Measurements from ENCODE around the gene AGTRAP. TPM values are rescaled to one million over a fixed set of nuclear protein-coding genes. Genes with fewer than 3 reads are reported as not detected.

The AGTRAP gene
- total RNA-seq, 3 donors from 2014 or later = 61.9 to 74.7 (median 66.4) TPM

DNA sequence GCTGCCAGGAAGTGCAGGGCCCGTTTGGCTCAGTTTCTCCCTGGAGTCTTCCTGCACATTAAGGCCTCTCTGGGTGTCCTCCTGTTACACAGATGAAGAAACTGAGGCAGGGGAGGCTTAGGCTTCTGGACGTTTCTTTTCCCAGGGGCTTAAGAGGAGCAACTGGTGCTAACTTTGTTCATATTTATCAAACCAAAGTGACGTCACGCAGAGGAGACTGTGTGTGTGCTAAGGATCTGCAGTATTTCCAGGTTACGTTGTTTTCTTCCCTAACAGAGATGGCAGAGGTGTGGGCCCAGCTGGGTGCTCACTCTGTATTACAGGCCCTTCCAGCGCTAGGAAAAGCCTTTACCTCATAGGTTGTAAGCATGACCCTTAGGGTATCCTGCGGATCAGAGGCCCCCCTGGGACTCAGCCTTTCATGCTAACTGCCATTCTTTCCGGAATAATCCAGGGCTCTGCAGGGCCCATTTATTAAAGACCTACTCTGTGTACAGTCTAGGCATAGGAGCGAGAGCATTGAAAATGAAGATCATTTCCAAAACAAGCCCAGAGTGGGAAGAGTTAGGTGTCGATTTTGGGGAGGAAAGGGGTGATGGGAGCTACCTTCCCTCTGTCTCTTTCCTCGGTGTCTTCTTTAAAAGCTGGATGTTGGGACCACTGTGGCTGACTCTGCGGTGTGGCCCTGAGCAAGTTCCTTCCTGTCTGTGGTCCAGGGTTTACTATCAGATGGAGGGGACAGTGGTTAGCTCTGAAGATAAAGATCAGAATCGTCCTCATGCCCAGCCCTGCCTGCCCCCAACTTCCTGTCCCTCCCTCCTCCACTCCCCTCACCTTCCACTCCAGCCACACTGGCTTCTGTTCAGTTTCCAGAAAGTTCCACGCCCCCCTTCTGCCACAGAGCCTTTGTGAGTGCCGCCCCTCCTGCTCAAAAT, 4.6 kb downstream of the AGTRAP start:
- no peak for DNase-seq (ENCODE audit: low spot score in 2 of 2)
- no peak for TF ChIP-seq POLR2AphosphoS5 (IDR thresholded peaks at IDR 0.05)
- TF ChIP-seq, protein P1, sequence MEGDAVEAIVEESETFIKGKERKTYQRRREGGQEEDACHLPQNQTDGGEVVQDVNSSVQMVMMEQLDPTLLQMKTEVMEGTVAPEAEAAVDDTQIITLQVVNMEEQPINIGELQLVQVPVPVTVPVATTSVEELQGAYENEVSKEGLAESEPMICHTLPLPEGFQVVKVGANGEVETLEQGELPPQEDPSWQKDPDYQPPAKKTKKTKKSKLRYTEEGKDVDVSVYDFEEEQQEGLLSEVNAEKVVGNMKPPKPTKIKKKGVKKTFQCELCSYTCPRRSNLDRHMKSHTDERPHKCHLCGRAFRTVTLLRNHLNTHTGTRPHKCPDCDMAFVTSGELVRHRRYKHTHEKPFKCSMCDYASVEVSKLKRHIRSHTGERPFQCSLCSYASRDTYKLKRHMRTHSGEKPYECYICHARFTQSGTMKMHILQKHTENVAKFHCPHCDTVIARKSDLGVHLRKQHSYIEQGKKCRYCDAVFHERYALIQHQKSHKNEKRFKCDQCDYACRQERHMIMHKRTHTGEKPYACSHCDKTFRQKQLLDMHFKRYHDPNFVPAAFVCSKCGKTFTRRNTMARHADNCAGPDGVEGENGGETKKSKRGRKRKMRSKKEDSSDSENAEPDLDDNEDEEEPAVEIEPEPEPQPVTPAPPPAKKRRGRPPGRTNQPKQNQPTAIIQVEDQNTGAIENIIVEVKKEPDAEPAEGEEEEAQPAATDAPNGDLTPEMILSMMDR (IDR thresholded peaks at IDR 0.05) = no peak
- TF ChIP-seq POLR2A (IDR thresholded peaks at IDR 0.05) = no peak
- H3K9me3 ChIP-seq = no peaks in the 10 kb centered on the region
- H3K36me3 ChIP-seq = no peaks in the 10 kb centered on the region
- H3K4me3 ChIP-seq = no peak overlapping the region
- intact Hi-C loops (cut with DNase I; ENCODE audit: low total_unique reads) = no loop called here
- peak overlapping the region in 1 of 2 donors; percentile 25 for H3K27ac ChIP-seq
- no peaks in the 10 kb centered on the region for H3K27me3 ChIP-seq
- peaks cover 0 to 7% of the 10 kb centered on the region in 2 donors for H3K4me1 ChIP-seq

- no peak for DNase-seq (ENCODE audit: low spot score in 2 of 2)
- Histone ChIP-seq H3K9me3 (no peaks in the 10 kb centered on the region), H3K4me3 (no peak overlapping the region), H3K4me1 (peaks cover 0 to 7% of the 10 kb centered on the region in 2 donors), H3K27me3 (no peaks in the 10 kb centered on the region), H3K27ac (no peak overlapping the region), H3K36me3 (no peaks in the 10 kb centered on the region)
- intact Hi-C loops (cut with DNase I; ENCODE audit: low total_unique reads) = no loop called here
- no peak for TF ChIP-seq POLR2A (IDR thresholded peaks at IDR 0.05)
- TF ChIP-seq, protein P1 (IDR thresholded peaks at IDR 0.05) = no peak
Observed at GRCh38 chr1:11741482-11741881, 5.5 kb downstream of the AGTRAP start.

- H3K36me3 ChIP-seq = no peaks in the 10 kb centered on the region
- peaks cover 0 to 6% of the 10 kb centered on the region in 2 donors for H3K4me1 ChIP-seq
- no peak overlapping the region for H3K27ac ChIP-seq
- H3K27me3 ChIP-seq = no peaks in the 10 kb centered on the region
- TF ChIP-seq POLR2AphosphoS5 (IDR thresholded peaks at IDR 0.05) (no peak), POLR2A (IDR thresholded peaks at IDR 0.05) (no peak)
- TF ChIP-seq, protein P1 (IDR thresholded peaks at IDR 0.05) = no peak
- no peak overlapping the region for H3K4me3 ChIP-seq
- DNase-seq (ENCODE audit: low spot score in 2 of 2) = no peak
- no peaks in the 10 kb centered on the region for H3K9me3 ChIP-seq
- intact Hi-C loops (cut with DNase I; ENCODE audit: low total_unique reads) = no loop called here
Observed at GRCh38 chr1:11741919-11742558, 6.1 kb downstream of the AGTRAP start.

- DNase-seq (ENCODE audit: low spot score in 2 of 2) = no peak
- intact Hi-C loops (cut with DNase I; ENCODE audit: low total_unique reads) = no loop called here
- no peaks in the 10 kb centered on the region for H3K36me3 ChIP-seq
Observed at GRCh38 chr1:11744287-11744686, 8.4 kb downstream of the AGTRAP start.

More at GRCh38 chr1:11744287-11744686, 8.4 kb downstream of the AGTRAP start:
- H3K27ac ChIP-seq = no peak overlapping the region
- no peaks in the 10 kb centered on the region for H3K4me1 ChIP-seq
- no peak overlapping the region for H3K4me3 ChIP-seq
- TF ChIP-seq, protein P1 (IDR thresholded peaks at IDR 0.05) = no peak
- TF ChIP-seq POLR2A (IDR thresholded peaks at IDR 0.05) (no peak), POLR2AphosphoS5 (IDR thresholded peaks at IDR 0.05) (no peak)
- H3K27me3 ChIP-seq = no peaks in the 10 kb centered on the region
- no peaks in the 10 kb centered on the region for H3K9me3 ChIP-seq

All from breast epithelium (tissue), 4 donors.